ENCODE results near the gene RIC1. TPM values are rescaled to one million over a fixed set of nuclear protein-coding genes. Genes with fewer than 3 reads are reported as not detected.

Gene RIC1
- total RNA-seq, 4 donors from 2014 or later: 15.4 to 37.2 (median 27.6) TPM

GRCh38 chr9:5748438-5748837 lies 119.5 kb downstream of the RIC1 start:
- DNase-seq: no peak
- H3K27ac ChIP-seq: no peak overlapping the region
- intact Hi-C loops (cut with DNase I): no loop called here
- H3K9me3 ChIP-seq: no peaks in the 10 kb centered on the region
- TF ChIP-seq POLR2A (IDR thresholded peaks at IDR 0.05) (no peak), CTCF (IDR thresholded peaks at IDR 0.05) (no peak)
- H3K4me1 ChIP-seq: no peaks in the 10 kb centered on the region
- H3K36me3 ChIP-seq: peaks cover 0 to 95% (median 23%) of the 10 kb centered on the region in 3 donors
- H3K4me3 ChIP-seq: no peak overlapping the region
- no peaks in the 10 kb centered on the region for H3K27me3 ChIP-seq
- WGBS, 2 donors: 86 to 100% methylated on average over 1 of the region's 1 CpG

GRCh38 chr9:5749306-5749705 lies 120.4 kb downstream of the RIC1 start:
- 93 to 97% methylated on average over 4 of the region's 4 CpGs for WGBS, 2 donors
- Histone ChIP-seq H3K4me1 (no peaks in the 10 kb centered on the region), H3K9me3 (no peaks in the 10 kb centered on the region), H3K27me3 (no peaks in the 10 kb centered on the region), H3K4me3 (no peak overlapping the region), H3K36me3 (peaks cover 0 to 93% (median 19%) of the 10 kb centered on the region in 3 donors), H3K27ac (no peak overlapping the region)
- DNase-seq: no peak
- TF ChIP-seq CTCF (IDR thresholded peaks at IDR 0.05) (no peak), POLR2A (IDR thresholded peaks at IDR 0.05) (no peak)
- intact Hi-C loops (cut with DNase I): no loop called here

- Histone ChIP-seq H3K27me3 (no peaks in the 10 kb centered on the region), H3K36me3 (peaks cover 0 to 92% (median 19%) of the 10 kb centered on the region in 3 donors), H3K4me1 (no peaks in the 10 kb centered on the region), H3K4me3 (no peak overlapping the region), H3K9me3 (no peaks in the 10 kb centered on the region), H3K27ac (no peak overlapping the region)
- TF ChIP-seq POLR2A (IDR thresholded peaks at IDR 0.05): no peak
- TF ChIP-seq CTCF (IDR thresholded peaks at IDR 0.05): no peak
- intact Hi-C loops (cut with DNase I): no loop called here
- DNase-seq: no peak
- WGBS, 2 donors: 100% methylated on average over 1 of the region's 1 CpG
Observed at GRCh38 chr9:5750569-5750968, 121.7 kb downstream of the RIC1 start.

GRCh38 chr9:5756633-5757032 lies 127.7 kb downstream of the RIC1 start:
- no peaks in the 10 kb centered on the region for H3K4me1 ChIP-seq
- H3K27me3 ChIP-seq: no peaks in the 10 kb centered on the region
- H3K4me3 ChIP-seq: no peak overlapping the region
- DNase-seq: no peak
- TF ChIP-seq POLR2A (IDR thresholded peaks at IDR 0.05) (no peak), CTCF (IDR thresholded peaks at IDR 0.05) (no peak)
- intact Hi-C loops (cut with DNase I): no loop called here
- no peaks in the 10 kb centered on the region for H3K9me3 ChIP-seq
- WGBS, 2 donors: 81 to 82% methylated on average over 3 of the region's 3 CpGs
- H3K36me3 ChIP-seq: peaks cover 0 to 95% (median 0%) of the 10 kb centered on the region in 3 donors
- H3K27ac ChIP-seq: no peak overlapping the region

GRCh38 chr9:5760338-5760737 lies 131.4 kb downstream of the RIC1 start:
- no peaks in the 10 kb centered on the region for H3K4me1 ChIP-seq
- H3K9me3 ChIP-seq: no peaks in the 10 kb centered on the region
- no peak for DNase-seq
- H3K27me3 ChIP-seq: no peaks in the 10 kb centered on the region
- H3K4me3 ChIP-seq: no peak overlapping the region
- H3K27ac ChIP-seq: no peak overlapping the region
- H3K36me3 ChIP-seq: peaks cover 14 to 100% (median 14%) of the 10 kb centered on the region in 3 donors
- intact Hi-C loops (cut with DNase I): no loop called here
- TF ChIP-seq CTCF (IDR thresholded peaks at IDR 0.05) (no peak), POLR2A (IDR thresholded peaks at IDR 0.05) (no peak)
- 80 to 100% methylated on average over 1 of the region's 1 CpG for WGBS, 2 donors
